K562 (cell line): Measurements from ENCODE around the gene JADE3. TPM values are rescaled to one million over a fixed set of nuclear protein-coding genes. Genes with fewer than 3 reads are reported as not detected.

Source experiments
- BMI1 ChIP-seq: fragments of 150-350 bp; IDR thresholded peaks from 2 replicates; pipeline ENCODE4 v1.6.1; 2014; ENCODE audit warnings: low read length
- CBX2 ChIP-seq: fragments of 200-600 bp; sonication (generic); IDR thresholded peaks from one replicate; pipeline ENCODE4 v1.6.1; 2012; ENCODE audit warnings: mild to moderate bottlenecking, low read length, inconsistent platforms; ENCODE audit not compliant: insufficient read depth, poor library complexity, severe bottlenecking
- CBX3 ChIP-seq, 2 experiments: IDR thresholded peaks; 1 replicate in 1 of 2; 2 replicates in 1 of 2; pipeline ENCODE4 v1.6.1; 2012; ENCODE audit warnings: inconsistent platforms in 2 of 2, low read length in 2 of 2, borderline replicate concordance in 1 of 2, control low read depth in 1 of 2
- DDX20 ChIP-seq: fragments of 450-650 bp; IDR thresholded peaks from 2 replicates; pipeline ENCODE4 v1.6.1; 2016; ENCODE audit warnings: missing genetic modification characterization, low read depth, mild to moderate bottlenecking, missing compliant biosample characterization, moderate library complexity
- FOXK1 ChIP-seq: sonication (generic); formaldehyde crosslinking; IDR thresholded peaks from 2 replicates; pipeline ENCODE4 v1.8.0; 2022; ENCODE audit warnings: missing genetic modification reagents, mild to moderate bottlenecking, borderline replicate concordance
- MCM5 ChIP-seq: fragments of 450-650 bp; IDR thresholded peaks from 2 replicates; pipeline ENCODE4 v1.6.1; 2016; ENCODE audit warnings: low read depth
- PTRF ChIP-seq: fragments of 450-650 bp; IDR thresholded peaks from 2 replicates; pipeline ENCODE4 v1.6.1; 2016; ENCODE audit warnings: mild to moderate bottlenecking, missing genetic modification characterization, missing compliant biosample characterization
- SMARCB1 ChIP-seq: IDR thresholded peaks from 2 replicates; pipeline ENCODE4 v1.6.1; 2011; ENCODE audit warnings: improper control_type of control experiment, low read depth; ENCODE audit not compliant: insufficient read length
- ZNF280A ChIP-seq: fragments of 450-650 bp; IDR thresholded peaks from 2 replicates; pipeline ENCODE4 v1.6.1; 2018; ENCODE audit warnings: mild to moderate bottlenecking, low read depth; ENCODE audit not compliant: partially characterized antibody
- ZNF3 ChIP-seq: fragments of 250-450 bp; sonication (Bioruptor Pico); IDR thresholded peaks from 2 replicates; pipeline ENCODE4 v1.5.0; 2021; ENCODE audit warnings: mild to moderate bottlenecking, moderate library complexity
- polyA plus RNA-seq, 8 experiments: library from polyadenylated mRNA; depleted of rRNA in 4 of 8; stranded (reverse) in 5 of 8; unstranded in 3 of 8; fragments of >200 nt; fragmentation: Nextera tagmentation in 2 of 8; fragmentation: Illumina TruSeq in 1 of 8; extraction: Ambion mirVana in 2 of 8; extraction: Trizol in 1 of 8; gene quantifications; 2 replicates each; pipeline versions ENCODE4 v1.2.1 to v1.2.3, GENCODE V29; 2011 to 2014; ENCODE audit warnings: inconsistent platforms in 1 of 8, missing spikeins in 1 of 8
- total RNA-seq, 7 experiments: library from RNA; depleted of rRNA in 6 of 7; stranded (reverse); fragments of >200 nt in 6 of 7; fragmentation: Illumina TruSeq in 2 of 7; extraction: Trizol in 2 of 7; gene quantifications; 2 replicates each; pipeline versions ENCODE4 v1.2.1 to v1.2.3, GENCODE V29; 2011 to 2021; ENCODE audit warnings: low replicate concordance in 1 of 7
- TF ChIP-seq, protein P1 (sequence below), 2 experiments: fragments of 450-650 bp; formaldehyde crosslinking in 1 of 2; IDR thresholded peaks; 2 replicates each; pipeline versions ENCODE4 v1.4.0 to v1.6.1; 2014 to 2020; ENCODE audit warnings: mild to moderate bottlenecking in 2 of 2, borderline replicate concordance in 1 of 2, low read depth in 1 of 2
- TF ChIP-seq, protein P2 (sequence below): sonication (generic); formaldehyde crosslinking; IDR thresholded peaks from 2 replicates; pipeline ENCODE4 v1.8.1; 2023; ENCODE audit warnings: mild to moderate bottlenecking, missing genetic modification reagents

JADE3 gene
- total and polyA plus RNA-seq, 9 of the 15 experiments (the other 6 are each of a cell fraction or from before 2014, with no cell fraction given) = 2.6 to 10.0 (median 7.0) TPM

DNA sequence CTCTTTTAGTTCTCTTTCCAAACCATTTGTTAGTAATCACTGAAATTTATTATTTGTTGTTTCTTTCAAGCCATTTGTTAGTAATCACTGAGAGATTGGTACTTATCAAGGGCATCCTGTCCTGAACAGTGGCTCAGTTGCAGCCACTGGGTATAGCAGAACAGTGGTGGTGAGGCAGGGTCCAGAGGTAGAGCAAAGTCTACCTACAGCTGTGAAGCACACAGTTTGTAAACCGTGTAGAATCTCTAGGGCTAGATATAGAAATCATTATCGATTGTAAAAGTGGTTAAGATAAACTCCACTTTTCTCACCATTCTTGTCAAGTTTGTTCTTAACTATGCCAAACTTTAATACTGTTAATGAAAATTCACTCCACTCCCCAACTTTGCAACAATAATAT is 4.1 kb downstream of the JADE3 start (continued):
- TF ChIP-seq, protein P1, sequence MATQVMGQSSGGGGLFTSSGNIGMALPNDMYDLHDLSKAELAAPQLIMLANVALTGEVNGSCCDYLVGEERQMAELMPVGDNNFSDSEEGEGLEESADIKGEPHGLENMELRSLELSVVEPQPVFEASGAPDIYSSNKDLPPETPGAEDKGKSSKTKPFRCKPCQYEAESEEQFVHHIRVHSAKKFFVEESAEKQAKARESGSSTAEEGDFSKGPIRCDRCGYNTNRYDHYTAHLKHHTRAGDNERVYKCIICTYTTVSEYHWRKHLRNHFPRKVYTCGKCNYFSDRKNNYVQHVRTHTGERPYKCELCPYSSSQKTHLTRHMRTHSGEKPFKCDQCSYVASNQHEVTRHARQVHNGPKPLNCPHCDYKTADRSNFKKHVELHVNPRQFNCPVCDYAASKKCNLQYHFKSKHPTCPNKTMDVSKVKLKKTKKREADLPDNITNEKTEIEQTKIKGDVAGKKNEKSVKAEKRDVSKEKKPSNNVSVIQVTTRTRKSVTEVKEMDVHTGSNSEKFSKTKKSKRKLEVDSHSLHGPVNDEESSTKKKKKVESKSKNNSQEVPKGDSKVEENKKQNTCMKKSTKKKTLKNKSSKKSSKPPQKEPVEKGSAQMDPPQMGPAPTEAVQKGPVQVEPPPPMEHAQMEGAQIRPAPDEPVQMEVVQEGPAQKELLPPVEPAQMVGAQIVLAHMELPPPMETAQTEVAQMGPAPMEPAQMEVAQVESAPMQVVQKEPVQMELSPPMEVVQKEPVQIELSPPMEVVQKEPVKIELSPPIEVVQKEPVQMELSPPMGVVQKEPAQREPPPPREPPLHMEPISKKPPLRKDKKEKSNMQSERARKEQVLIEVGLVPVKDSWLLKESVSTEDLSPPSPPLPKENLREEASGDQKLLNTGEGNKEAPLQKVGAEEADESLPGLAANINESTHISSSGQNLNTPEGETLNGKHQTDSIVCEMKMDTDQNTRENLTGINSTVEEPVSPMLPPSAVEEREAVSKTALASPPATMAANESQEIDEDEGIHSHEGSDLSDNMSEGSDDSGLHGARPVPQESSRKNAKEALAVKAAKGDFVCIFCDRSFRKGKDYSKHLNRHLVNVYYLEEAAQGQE (IDR thresholded peaks at IDR 0.05; ENCODE audit: borderline replicate concordance) = no peak
- TF ChIP-seq, protein P1 (CRISPR knock-in tag; IDR thresholded peaks at IDR 0.05; ENCODE audit: low read depth) = no peak
- TF ChIP-seq CBX2 (no peak), BMI1 (no peak), DDX20 (tag) (no peak), ZNF280A (no peak), FOXK1 (CRISPR knock-in tag) (no peak), ZNF3 (CRISPR knock-in tag) (no peak), SMARCB1 (no peak), MCM5 (no peak), PTRF (tag) (no peak), CBX3 (IDR thresholded peaks at IDR 0.05; ENCODE audit: borderline replicate concordance in 1 of 2, low read length in 2 of 2) (no peak)
- TF ChIP-seq, protein P2, sequence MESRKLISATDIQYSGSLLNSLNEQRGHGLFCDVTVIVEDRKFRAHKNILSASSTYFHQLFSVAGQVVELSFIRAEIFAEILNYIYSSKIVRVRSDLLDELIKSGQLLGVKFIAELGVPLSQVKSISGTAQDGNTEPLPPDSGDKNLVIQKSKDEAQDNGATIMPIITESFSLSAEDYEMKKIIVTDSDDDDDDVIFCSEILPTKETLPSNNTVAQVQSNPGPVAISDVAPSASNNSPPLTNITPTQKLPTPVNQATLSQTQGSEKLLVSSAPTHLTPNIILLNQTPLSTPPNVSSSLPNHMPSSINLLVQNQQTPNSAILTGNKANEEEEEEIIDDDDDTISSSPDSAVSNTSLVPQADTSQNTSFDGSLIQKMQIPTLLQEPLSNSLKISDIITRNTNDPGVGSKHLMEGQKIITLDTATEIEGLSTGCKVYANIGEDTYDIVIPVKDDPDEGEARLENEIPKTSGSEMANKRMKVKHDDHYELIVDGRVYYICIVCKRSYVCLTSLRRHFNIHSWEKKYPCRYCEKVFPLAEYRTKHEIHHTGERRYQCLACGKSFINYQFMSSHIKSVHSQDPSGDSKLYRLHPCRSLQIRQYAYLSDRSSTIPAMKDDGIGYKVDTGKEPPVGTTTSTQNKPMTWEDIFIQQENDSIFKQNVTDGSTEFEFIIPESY (CRISPR knock-in tag) = no peak
